Mesothelial cell of epicardium (in vitro differentiated cells): ENCODE measurements around the gene NPPB. TPM values are rescaled to one million over a fixed set of nuclear protein-coding genes. Genes with fewer than 3 reads are reported as not detected.
"Not testable (repeated sequence)": the region's sequence is repeated elsewhere in the genome, so short reads cannot be mapped to it uniquely, and the experiment has no call there.

Experiments
- DNase-seq, 2 experiments: peaks; one replicate each; pipeline ENCODE4 v3.0.0; 2021; ENCODE audit warnings: low spot score in 2 of 2; ENCODE audit not compliant: unreplicated experiment in 2 of 2
- H3K27ac Mint-ChIP-seq: 2 replicates; pipeline ENCODE4 v1.8.0; 2021; ENCODE audit warnings: mixed read lengths
- H3K27me3 Mint-ChIP-seq: 2 replicates; pipeline ENCODE4 v1.8.0; 2021; ENCODE audit warnings: low read depth, mixed read lengths
- H3K36me3 Mint-ChIP-seq: 2 replicates; pipeline ENCODE4 v1.8.0; 2021; ENCODE audit warnings: mixed read lengths
- H3K4me1 Mint-ChIP-seq: 2 replicates; pipeline ENCODE4 v1.8.0; 2021; ENCODE audit warnings: mixed read lengths
- H3K4me3 Mint-ChIP-seq: 2 replicates; pipeline ENCODE4 v1.8.0; 2021; ENCODE audit warnings: mild to moderate bottlenecking, moderate library complexity, mixed read lengths
- H3K9me3 Mint-ChIP-seq: 2 replicates; pipeline ENCODE4 v1.8.0; 2021; ENCODE audit warnings: mixed read lengths
- CTCF ChIP-seq: fragments of 200-600 bp; sonication (generic); IDR thresholded peaks from one replicate; pipeline ENCODE4 v1.5.0; 2021; ENCODE audit warnings: antibody characterized with exemption; ENCODE audit not compliant: unreplicated experiment
- total RNA-seq: library from RNA; stranded (reverse); gene quantifications from 3 replicates; pipeline ENCODE4 v1.2.1, GENCODE V29; 2021

Gene NPPB
- total RNA-seq: 1.3 to 2.5 TPM (median 2.3 TPM) in 3 replicates

DNA sequence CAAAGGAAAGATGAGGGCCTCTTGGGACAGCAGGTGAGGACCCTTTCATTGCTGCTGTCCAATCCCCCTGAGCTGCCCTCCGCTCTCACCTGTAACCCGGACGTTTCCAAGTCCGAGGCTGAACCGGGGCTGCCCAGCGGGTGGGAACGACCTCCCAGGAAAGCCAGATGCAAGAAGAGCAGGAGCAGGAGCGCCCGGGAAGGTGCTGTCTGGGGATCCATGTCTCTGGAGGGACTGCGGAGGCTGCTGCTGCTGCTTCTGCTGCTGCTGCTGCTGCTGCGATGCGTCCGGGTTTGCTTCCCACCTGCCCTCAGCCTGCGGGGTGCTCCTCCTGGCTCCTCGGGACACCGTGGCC is at the start of gene NPPB:
Gene NPPB, minus strand, starts transcription at position 333 of the 355 bp plus-strand sequence. Its CDS starts 112 bp downstream, at position 221.
- no peak within 1 kb of the TSS for H3K27ac Mint-ChIP-seq
- no peaks in the 10 kb centered on the region for H3K9me3 Mint-ChIP-seq
- no peak for TF ChIP-seq CTCF
- peaks cover 4% of the 10 kb centered on the region for H3K4me1 Mint-ChIP-seq
- peaks cover 66% of the 10 kb centered on the region for H3K27me3 Mint-ChIP-seq
- no peak for DNase-seq
- H3K36me3 Mint-ChIP-seq: no peaks in the 10 kb centered on the region
- no peak within 1 kb of the TSS for H3K4me3 Mint-ChIP-seq

GRCh38 chr1:11908095-11908675 is 49.4 kb upstream of the NPPB start:
- TF ChIP-seq CTCF: no peak
- DNase-seq: peak; percentile 42 to 58
- Mint-ChIP-seq H3K36me3 (no peaks in the 10 kb centered on the region), H3K4me3 (peak overlapping the region; percentile 70), H3K27ac (peak overlapping the region; percentile 100), H3K9me3 (no peaks in the 10 kb centered on the region), H3K4me1 (peaks cover 22% of the 10 kb centered on the region), H3K27me3 (no peaks in the 10 kb centered on the region)

- peak; percentile 75 for TF ChIP-seq CTCF
- peak; percentile 77 to 92 for DNase-seq
- Mint-ChIP-seq H3K4me3 (peak overlapping the region; percentile 70), H3K27me3 (no peaks in the 10 kb centered on the region), H3K27ac (peak overlapping the region; percentile 100), H3K4me1 (peaks cover 17% of the 10 kb centered on the region), H3K9me3 (no peaks in the 10 kb centered on the region), H3K36me3 (no peaks in the 10 kb centered on the region)
Measured at GRCh38 chr1:11907275-11908094, 48.7 kb upstream of the NPPB start.

GRCh38 chr1:11906870-11907269 is 48.1 kb upstream of the NPPB start:
- H3K27me3 Mint-ChIP-seq: peaks cover 4% of the 10 kb centered on the region
- no peaks in the 10 kb centered on the region for H3K9me3 Mint-ChIP-seq
- H3K36me3 Mint-ChIP-seq: no peaks in the 10 kb centered on the region
- no peak for DNase-seq
- TF ChIP-seq CTCF: no peak
- peaks cover 13% of the 10 kb centered on the region for H3K4me1 Mint-ChIP-seq
- peak overlapping the region; percentile 44 for H3K27ac Mint-ChIP-seq
- no peak overlapping the region for H3K4me3 Mint-ChIP-seq

DNA sequence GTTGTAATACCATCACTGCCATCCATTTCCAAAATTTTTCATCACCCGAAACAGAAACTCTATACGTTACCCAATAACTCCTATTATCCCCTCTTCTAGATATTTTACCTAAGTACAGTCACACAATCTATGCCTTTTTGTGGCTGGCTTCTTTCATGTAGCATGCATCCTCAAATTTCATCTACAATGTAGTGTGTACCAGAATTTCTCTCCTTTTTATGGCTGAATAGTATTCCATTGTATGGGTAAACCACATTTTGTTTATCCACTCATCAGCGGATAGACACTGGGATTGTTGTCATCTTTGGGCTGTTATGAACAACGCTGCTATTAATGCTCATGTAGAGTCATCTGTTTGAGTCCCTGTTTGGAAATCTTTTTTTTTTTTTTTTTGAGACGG is 46.2 kb upstream of the NPPB start:
- H3K27me3 Mint-ChIP-seq: peaks cover 9% of the 10 kb centered on the region
- no peak for TF ChIP-seq CTCF
- peaks cover 12% of the 10 kb centered on the region for H3K4me1 Mint-ChIP-seq
- no peaks in the 10 kb centered on the region for H3K36me3 Mint-ChIP-seq
- H3K27ac Mint-ChIP-seq: no peak overlapping the region
- H3K9me3 Mint-ChIP-seq: no peaks in the 10 kb centered on the region
- no peak for DNase-seq
- no peak overlapping the region for H3K4me3 Mint-ChIP-seq

GRCh38 chr1:11904156-11904555 is 45.4 kb upstream of the NPPB start:
- H3K27ac Mint-ChIP-seq, H3K36me3 Mint-ChIP-seq, H3K4me3 Mint-ChIP-seq, H3K4me1 Mint-ChIP-seq, DNase-seq, H3K9me3 Mint-ChIP-seq: not testable (repeated sequence)
- H3K27me3 Mint-ChIP-seq: peaks cover 18% of the 10 kb centered on the region
